ENCODE measurements around the gene MRGPRX4. TPM values are rescaled to one million over a fixed set of nuclear protein-coding genes. Genes with fewer than 3 reads are reported as not detected.

MRGPRX4 gene
- total RNA-seq, 2 experiments from 2014 or later, result not detected

DNA sequence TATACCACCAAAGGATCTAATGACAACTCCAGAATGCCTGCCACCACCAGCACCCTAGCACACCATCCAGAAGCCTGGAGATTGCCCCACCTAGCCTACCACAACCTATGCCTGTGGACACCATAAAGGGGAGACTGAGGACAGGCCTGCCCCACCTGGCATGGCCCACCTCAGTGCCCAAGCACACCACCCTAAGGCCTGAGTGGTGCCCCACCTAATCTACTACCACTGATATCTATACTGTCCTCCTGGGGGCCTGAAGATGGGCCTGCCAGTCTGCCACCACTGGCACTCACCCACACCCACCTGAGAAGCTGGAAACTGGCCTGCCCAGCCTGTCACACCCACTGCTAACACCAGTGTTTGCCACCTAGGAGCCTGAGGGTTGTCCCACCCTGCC is 32.1 kb downstream of the MRGPRX4 start:
- ChIA-PET CTCF (no interaction called here), POLR2A (no interaction called here)

- POLR2A ChIA-PET, result no interaction called here
- CTCF ChIA-PET, result no interaction called here
These were observed 36.4 kb downstream of the MRGPRX4 start for GRCh38 chr11:18209058-18209457.

DNA sequence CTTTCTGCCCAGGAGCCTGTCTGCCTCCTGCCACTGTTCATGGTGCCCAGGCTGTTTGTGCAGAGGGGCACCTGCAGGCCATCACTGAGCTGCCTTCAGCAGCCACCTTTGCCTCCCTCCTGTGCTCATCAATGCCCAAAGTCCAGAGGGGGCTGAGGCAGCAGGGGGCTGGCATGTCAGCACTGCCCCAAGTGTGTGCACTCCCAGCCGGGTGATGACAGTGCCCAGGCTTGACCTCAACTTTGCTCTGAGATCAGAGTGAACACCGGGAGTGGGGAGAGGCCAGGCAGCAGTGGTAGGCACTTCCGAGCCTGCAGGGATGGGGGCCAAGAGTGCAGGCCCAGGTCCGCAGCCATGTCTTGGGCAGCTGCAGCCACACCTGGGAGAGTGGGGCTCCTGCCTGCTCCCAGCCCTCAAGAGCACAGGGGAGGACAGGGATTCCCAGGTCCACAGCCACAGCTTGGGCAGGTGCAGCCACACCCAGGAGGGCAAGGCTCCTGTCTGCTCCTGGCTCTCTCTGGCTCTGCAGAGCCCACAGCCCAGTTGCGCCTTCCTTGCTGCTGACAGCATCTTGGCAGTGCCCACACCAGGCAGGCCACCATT is 48.7 kb downstream of the MRGPRX4 start:
- POLR2A ChIA-PET, result no interaction called here
- CTCF ChIA-PET, result no interaction called here

- POLR2A ChIA-PET, result no interaction called here
- CTCF ChIA-PET, result no interaction called here
These were observed 50.3 kb downstream of the MRGPRX4 start for GRCh38 chr11:18222814-18223421.

Other genes starting within 250 kb of the MRGPRX4 start
- gene SERGEF, start 159.8 kb upstream of the MRGPRX4 start, total RNA-seq, result 10 to 100 TPM; 27.5 to 27.7 TPM
- gene TPH1, start 126.6 kb upstream of the MRGPRX4 start, total RNA-seq, result under 1 TPM; 0.38 to 0.50 TPM
- 10 to 100 TPM; 48.0 to 51.9 TPM for gene SAAL1, start 66.8 kb upstream of the MRGPRX4 start, total RNA-seq
- gene MRGPRX3, start 40.3 kb upstream of the MRGPRX4 start, total RNA-seq, result not detected
- gene SAA4, start 64.0 kb downstream of the MRGPRX4 start, total RNA-seq, result not detected
- not detected for gene SAA2, start 75.8 kb downstream of the MRGPRX4 start, total RNA-seq
- gene SAA1, start 93.4 kb downstream of the MRGPRX4 start, total RNA-seq, result not detected
- 10 to 100 TPM; 16.1 to 16.5 TPM for gene HPS5, start 149.3 kb downstream of the MRGPRX4 start, total RNA-seq
- 10 to 100 TPM; 64.0 to 65.7 TPM for gene GTF2H1, start 149.7 kb downstream of the MRGPRX4 start, total RNA-seq
- gene LDHA, start 221.7 kb downstream of the MRGPRX4 start, total RNA-seq, result 1,000 to 10,000 TPM; 2,412 to 2,434 TPM
- not detected for gene LDHC, start 239.5 kb downstream of the MRGPRX4 start, total RNA-seq

All from activated CD8-positive, alpha-beta memory T cell treated with anti-CD3 and anti-CD28 coated beads for 36 hours (primary cell).